GM19099 (cell line): ENCODE results near the gene GAST.

Experiments
- POLR2A ChIP-seq: IDR thresholded peaks from 3 replicates; pipeline ENCODE4 v1.6.1; 2011; ENCODE audit warnings: low read depth; ENCODE audit not compliant: insufficient read length; ENCODE audit errors: extremely low read depth

GAST gene, protein sequence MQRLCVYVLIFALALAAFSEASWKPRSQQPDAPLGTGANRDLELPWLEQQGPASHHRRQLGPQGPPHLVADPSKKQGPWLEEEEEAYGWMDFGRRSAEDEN

GRCh38 chr17:41711669-41712400, at the start of gene GAST:
Gene GAST (plus strand): TSS chr17:41712331. CDS start chr17:41715437, 3,106 bp downstream.
- TF ChIP-seq POLR2A = no peak

DNA sequence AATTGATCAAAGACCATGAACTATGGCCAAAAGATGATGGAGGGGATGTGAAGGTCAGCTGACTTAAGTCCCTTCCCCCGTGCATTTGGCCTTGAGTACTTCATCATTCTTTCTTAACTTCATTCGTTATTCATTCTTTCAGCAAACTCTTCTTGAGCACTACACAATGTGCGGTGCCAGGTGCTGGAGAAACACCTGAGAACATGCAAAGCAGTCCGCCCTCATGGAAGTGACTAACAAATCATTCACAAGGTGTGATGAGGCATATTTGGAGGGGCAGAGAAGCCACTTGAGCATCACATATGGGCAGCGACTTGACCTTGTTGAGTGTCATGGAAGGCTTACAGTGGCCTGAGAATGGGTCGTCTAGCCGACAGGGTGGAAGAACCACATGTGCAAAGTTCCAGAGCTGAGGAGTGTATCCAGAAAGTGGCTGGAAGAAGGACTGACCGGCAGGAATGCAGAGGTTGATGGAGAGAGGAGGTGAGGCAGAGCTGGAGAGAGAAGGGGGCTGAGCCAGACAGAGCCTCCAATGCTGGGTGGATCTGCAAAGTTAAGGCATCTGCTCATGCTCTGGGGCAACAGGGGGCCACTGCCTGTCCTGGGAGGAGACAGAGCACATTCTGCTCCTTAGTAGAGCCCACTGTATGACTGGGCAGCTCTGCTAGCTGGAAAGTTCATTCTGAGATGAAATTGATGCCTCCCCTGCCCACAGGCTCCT, 48.5 kb upstream of the GAST start:
- TF ChIP-seq POLR2A = no peak

GRCh38 chr17:41664172-41664457, 48.0 kb upstream of the GAST start:
- no peak for TF ChIP-seq POLR2A

GRCh38 chr17:41664587-41665565, 47.3 kb upstream of the GAST start:
- TF ChIP-seq POLR2A = no peak

GRCh38 chr17:41665566-41666236, 46.4 kb upstream of the GAST start:
- TF ChIP-seq POLR2A = no peak

- TF ChIP-seq POLR2A = no peak
Measured at GRCh38 chr17:41666237-41666641, 45.9 kb upstream of the GAST start.

GRCh38 chr17:41666708-41667279, 45.3 kb upstream of the GAST start:
- TF ChIP-seq POLR2A = no peak

DNA sequence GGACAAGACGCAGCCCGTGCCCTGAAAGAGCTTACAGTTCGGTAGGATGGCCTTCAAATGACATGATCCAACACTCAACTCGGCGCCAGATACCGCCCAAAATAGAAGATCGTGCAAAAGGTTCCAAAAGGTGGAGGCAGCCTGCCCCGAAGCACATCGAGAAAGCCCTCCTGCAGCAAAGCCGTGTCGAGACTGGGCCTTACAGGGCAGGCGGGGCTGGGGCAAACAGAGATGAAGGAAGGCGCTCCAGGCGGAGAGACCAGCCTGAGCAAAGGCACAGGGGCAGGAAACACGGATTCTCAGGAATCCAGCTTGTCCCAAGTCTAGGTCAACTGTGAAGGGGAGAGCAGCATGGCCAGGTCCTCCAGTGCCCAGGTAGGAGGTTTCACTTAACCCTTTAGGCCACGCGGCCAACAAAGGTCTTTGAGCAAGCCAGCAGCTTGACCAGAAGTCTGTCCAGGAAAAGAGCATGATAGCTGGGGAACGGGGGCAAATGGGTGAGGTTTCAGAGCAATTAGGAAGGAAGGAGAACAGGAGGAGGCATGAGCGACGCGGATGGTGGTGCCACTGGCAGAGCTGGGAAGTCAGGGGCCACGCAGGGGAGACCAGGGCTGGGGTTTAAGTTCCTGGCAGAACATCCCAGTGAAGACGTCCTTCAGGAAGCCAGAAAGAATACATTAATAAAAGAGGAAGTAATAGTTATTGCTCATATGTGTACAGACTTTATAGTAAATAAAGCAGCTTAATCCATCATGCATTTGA, 44.7 kb upstream of the GAST start:
- no peak for TF ChIP-seq POLR2A

GRCh38 chr17:41672153-41672552, 40.0 kb upstream of the GAST start:
- no peak for TF ChIP-seq POLR2A

GRCh38 chr17:41676058-41676419, 36.1 kb upstream of the GAST start:
- no peak for TF ChIP-seq POLR2A

DNA sequence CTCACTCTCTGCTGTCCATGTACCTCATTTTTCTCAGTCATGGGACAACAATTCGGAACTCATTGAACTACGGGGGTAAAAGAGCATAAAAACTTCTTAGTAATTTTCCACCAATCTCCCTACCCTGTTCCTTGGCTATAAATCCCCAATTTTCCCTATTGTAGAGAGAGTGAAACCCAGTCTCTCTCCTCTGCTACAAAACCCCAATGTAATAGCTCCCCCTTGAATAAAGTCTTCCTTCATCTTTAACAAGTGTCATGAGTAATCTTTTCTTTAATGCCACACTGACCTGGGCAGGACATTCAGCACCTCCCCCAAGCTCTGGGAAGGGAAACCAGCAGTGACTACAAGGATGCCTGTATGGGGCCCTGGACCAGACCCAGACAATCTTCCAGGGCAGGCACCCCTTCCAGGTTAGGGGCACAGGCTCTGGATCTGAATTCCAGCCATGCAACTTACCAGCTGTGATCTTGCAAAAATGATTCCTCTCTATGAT, 33.7 kb upstream of the GAST start:
- no peak for TF ChIP-seq POLR2A

DNA sequence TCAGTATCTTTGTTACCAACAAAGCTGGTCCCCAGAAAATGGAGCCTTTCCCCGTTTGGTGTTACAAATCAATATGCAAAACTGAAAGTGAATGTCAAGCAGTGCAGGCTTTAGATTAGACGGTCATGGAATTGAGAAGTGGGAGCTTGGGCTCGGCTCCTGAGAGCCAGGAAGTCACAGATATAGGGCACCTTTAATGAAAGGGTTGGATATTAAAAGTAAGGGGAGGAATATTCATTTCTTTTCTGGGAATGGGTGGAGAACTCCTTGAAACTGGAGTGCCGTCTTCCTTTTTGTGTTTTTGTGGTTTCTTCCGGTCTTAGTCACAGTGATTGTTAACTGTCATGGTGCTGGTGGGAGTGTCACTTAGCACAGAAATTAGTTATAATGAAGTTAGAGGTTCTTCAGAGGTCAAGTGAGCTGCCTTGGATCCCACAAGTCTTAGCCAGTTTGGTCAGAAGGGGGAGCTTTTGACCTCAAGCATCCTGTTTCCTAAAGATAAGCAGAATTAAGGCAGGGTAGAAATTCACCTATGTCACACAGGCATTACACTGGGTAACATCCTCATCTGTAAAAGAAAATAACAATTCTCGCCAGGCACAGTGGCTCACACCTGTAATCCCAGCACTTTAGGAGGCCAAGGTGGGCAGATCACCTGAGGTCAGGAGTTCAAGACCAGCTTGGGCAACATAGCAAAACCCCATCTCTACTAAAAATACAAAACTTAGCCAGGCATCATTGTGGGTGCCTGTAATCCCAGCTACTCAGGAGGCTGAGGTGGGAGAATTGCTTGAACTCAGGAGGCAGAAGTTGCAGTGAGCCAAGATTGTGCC, 33.0 kb upstream of the GAST start:
- no peak for TF ChIP-seq POLR2A
